ENCODE measurements around the gene TMEM176A.

The TMEM176A gene

DNA sequence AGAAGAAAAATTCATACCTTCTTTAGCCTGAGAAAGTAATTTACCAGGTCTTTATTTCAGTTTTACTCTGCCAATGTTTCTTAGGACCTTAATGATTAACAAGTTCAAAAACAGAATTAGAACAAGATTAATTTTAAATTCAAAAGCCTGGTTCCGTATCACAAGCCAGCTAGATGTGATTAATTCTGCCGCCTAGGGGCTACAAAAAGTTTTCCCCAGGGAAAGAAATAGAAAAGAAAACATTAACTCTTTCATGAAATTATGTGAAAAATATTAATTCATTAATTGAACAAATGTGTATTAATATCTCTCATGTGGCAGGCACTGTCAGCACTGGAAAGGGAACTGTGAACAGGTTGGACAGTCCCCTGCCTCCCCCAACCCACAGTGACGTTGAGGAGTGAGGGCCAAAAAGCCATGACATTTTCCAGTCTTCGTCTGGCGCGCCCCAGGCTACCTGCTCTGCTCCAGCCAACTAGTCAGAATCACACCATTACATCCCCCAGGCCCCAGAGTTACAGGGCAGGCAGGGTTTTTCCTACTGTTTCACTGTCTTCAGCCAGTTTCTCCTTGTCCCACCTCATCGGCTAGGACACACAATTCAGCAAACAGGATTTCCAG lies 20.1 kb downstream of the TMEM176A start:
- DNase-seq, result no peak

DNA sequence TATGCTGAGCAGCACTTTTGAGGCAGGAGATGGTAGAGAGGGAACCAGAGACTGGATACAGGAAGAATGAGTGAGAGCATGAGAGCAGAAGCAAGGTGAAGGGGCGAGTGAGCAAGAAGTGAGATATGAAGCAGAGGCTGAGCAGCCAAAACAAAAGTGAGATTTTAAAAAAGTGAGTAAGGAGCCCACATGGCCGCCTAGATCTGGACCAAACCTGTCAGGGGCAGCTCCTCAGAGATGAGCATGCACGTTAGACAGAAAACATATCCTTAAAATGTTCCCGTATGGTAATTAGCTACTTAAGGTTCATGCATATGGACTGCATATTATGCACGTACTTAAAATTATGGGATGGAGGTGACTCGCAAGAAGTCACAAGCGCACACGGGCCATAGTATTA lies 22.5 kb downstream of the TMEM176A start:
- DNase-seq, result no peak

DNA sequence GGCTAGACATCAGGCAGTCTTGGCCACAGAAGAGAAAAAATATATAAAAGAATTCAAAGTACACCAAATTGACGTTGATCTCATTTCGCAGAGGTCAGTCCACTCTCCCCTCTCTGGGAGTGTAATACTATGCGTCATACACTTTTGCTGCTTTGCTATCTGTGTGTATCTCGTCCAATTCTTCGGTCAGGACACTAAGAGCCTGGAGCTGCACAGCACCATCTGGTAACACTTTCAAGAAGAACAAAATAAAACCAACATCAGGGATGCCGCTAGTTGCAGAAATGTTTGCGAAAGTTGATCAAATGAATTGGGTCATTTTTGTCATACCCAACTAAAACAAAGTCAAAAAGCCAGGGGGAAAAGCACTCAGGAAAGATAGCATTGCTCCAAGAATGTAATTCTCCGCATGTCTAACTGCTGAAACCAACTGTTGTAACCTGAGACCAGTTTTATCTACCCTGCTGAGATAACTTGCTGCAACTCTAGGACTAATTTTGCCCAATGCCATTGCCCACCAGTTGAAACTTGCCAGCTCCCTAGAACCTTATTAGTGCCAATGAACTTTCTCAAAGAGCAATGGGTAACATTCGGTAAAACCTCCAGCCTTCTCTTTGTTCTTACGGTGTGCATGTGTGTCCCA lies 23.0 kb downstream of the TMEM176A start:
- DNase-seq, result no peak

DNA sequence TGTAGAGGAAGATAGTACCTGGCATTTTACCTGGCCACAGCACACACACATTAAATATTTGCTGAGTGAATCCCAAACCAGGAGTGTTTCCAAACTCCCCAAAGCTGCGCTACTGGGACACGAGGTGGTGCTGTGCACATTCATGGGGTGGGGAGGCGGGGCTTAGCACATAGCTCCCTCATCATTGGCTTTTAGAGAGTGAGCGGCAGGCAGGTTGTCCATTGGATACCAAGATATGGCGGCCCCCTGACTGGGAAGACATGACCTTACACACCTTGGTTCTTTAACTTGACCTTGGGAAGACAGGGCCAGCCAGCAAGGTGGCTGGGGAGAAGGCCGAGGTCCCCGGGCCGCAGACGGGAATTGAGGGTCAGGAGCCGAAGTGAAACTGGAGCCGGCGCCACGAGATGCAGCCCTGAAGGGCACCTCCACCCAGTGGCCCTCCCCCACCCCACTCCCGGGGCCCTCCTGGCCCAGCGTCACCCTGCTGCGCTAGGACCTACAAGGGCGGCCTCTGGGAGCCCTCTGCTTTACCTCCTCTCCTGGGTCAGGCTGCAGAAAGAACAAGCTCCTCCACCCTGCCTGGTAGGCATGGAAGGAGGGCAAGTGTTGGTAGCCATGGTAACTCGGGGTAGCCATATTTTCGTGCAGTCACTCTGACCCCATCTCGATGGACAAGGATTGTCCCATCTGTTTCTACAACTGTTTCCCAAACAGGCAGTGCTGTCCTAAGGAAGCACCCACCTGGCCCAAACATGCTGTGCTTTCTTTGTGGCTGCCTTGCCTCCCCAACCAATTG lies 24.0 kb downstream of the TMEM176A start:
- no peak for DNase-seq

DNA sequence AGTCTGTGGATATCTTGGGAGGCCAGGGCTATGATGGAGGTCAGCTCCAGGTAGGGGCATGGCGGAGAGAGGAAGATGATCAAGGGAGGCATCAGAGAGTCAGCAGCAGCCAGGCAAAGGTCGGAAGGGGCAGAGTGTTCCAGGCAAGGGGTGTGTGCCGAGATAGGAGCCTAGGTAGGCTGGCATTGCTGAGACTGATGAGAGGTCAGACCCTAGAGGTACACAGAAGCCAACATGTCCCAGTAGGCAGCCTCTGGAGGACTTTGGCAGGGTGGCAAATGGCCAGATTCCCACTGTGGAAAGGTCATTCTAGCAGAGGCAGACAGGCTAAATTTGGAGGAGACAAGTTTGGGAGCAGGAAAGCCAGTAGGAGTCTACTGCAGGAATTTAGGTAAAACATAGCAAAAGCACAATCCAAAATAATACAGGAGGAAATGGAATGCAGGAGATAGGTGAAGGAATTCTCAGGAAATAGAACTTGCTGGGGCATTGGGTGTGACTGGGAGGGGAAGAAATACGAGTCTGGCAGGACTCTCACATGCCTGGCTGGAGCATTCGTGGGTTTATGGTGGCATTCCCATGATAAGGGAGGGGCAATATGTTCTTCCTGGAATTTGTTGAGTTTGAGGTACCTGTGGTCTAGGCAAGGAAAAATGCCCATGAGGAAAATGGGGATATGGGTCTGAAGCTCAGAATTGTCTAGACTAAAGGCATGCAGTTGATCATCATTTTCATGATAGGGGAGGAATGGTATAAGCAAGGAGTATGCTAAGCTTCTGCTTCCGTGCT lies 25.7 kb downstream of the TMEM176A start:
- DNase-seq, result no peak

DNA sequence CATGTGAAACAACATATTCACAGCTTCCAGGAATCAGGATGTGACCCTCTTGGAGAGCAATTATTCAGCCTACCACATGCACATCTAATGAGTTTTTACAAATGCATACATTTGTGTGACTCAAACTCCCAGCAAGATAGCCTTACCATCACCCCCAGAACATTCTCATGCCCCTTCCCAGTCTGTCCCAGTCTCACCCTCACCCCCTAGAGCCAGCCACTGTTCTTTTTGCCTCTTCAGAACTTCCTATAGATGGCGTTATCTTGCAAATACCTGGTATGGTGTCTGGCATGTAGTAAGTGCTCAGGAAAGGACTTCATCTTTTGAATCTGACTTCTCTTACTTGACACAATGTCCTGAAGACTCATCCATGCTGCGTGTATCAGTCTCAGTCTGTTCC lies 27.8 kb downstream of the TMEM176A start:
- no peak for DNase-seq

DNA sequence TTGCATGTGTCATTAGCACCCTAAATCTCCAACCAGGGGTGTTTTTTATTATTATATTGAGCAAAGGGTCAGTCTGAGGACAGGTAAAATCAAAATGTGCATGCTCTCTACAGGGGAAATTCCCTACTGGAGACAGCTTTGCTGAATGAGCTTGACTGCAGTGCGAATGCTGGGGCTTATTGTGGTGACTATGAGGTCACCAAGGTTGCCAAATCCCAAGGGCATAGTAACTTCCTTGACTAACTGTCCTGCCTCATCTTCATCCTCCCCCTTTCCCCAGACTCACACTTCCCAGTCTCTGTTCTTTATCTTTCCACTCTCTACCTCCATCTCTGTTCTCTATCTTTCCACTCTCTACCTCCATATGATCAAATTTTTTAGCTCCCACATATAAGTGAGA lies 28.9 kb downstream of the TMEM176A start:
- no peak for DNase-seq

DNA sequence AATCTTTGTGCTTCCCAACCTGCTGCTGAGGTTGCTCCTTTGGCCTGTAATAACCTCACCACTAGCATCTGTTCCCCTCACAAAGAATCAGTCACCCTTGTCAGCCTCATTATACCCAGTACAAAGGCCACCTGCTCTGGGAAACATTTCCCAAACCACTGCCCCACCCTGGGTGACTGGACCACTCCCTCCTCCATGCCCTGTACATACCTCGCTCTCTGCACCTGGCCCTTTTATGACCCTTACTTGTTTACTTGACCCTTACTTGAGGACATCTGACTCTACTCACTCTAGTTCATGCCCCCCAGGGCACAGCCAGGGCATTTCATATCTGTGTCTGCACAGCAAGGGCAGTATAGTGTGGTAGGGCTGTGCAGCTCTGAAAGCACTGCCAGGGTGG lies 30.4 kb downstream of the TMEM176A start:
- no peak for DNase-seq

DNA sequence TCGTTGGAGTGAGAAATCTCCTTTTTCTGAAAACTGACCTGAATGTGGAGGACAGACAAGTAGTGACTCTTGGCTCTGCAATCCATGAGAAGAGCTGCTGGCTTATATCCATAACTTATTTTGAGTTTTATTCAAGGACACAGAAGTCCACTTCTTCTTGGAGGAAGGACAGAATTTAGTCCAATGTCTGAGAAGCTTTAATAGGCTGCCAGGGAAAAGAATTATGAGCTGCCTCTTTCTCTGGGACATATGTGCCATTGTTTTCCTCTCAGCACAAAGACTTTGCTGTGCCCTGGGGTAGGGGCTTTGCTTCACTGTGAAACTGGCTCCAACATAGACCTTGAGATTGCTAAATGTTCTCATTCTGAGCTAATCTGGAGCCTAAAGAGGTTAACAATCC lies 31.3 kb downstream of the TMEM176A start:
- DNase-seq, result no peak

DNA sequence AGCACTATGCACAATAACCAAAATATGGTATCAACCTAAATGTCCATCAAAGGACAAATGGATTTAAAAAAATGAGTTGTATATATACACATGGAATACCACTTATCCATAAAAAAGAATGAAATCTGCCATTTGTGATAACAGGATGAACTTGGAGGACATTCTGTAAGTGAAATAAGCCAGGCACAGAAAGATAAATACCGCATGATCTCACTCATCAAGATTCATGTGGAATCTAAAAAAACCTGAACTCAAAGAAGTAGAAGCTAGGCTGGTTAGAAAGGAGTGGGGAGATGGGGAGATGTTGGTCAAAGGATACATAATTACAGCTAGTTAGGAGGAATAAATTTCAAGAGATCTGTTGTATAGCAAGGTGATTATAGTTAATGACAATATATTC lies 34.5 kb downstream of the TMEM176A start:
- no peak for DNase-seq

DNA sequence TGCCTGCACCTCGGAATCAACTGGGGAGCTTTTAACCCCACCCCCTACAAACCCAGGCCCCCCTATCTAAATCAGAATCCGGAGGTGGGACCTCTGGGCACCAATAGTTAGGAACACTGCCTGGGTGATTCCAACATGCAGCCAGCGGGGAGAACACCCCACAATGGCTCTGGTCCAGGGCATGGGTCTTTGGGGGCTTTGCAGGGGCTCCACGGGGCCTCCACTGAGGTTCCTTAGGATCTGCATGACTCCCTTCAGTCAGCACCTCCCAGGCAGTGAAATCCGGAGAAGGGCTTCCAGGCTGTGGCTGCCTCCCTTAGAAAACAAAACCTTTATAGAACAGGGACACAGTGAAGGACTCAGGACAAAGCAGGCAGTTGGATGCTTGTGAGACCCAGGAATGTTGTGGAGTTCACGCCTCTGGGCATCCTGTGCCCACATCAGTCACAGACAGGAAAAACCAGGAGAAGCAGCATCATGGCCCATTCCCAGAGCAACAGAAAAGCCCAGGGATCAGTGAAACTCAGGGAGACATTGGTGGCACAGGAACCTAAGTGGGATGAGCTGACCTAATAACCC lies 35.2 kb downstream of the TMEM176A start:
- DNase-seq, result no peak

DNA sequence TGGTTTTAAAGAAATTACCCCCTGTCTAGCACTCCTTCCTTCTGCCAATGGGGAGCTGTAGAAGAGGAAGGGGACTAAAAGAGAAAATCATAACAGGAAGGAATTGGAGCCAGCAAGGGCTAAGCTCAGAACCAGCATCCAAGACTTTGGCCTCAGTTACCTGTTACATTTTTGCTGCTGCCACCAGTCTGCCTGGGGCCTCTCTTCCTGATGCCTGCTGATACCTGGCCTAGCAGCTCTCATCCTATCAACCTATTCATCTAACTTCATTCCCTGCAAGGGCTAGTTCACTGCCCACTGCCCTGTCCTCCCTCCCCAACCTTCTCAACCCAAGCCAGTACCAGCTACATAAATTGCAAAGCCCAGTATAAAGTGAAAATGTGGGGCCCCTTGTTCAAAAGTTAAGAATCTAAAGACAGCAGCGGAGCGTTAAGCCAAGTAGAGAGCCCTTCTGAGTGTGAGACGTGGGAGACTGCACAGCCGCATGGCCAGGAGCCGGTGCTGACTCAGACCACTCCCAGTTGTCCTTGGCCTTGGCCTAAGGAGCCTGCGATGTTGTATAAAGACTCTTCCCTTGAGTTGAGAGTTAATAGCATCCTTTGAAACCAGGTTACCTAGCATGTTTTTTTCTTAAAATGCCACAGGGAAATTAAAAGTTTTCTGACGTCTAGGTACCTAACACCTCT lies 38.5 kb downstream of the TMEM176A start:
- DNase-seq, result no peak

DNA sequence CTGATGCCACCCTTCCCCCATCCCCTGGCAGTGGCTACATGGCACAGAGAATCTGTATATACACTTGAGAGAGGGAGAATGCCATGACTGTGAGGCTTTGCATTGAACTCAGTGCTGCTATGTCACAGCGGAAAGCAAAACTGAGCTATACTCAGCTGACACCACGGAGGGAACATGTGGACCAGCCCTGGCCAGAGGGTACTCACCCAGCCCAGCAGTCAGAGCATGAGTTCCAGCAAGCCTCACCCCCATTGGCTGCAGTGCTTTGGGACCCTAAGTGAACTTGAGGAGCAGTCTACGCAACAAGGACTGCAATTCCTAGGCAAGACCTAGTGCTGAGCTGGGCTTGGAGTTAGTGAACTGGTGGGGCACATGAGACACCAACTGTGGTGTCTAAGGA lies 41.4 kb downstream of the TMEM176A start:
- no peak for DNase-seq

DNA sequence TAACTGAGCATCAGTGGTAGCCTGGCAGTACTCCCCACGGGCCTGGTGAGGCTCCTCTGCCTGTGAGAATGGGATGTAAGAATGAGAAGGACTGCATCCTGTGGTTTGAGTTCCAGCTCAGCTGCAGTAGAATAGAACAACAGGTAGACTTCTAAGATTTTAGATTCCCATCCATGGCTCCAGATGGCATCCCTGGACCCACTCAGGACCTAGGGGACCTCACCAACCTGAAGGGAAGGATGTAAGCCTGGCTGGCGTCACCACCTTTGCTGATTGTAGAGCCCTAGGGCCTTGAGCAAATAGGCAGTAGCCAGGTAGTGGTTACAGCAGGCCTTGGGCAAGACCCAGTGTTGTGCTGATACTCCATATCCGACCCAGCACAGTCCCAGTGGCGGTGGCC lies 42.1 kb downstream of the TMEM176A start:
- no peak for DNase-seq

DNA sequence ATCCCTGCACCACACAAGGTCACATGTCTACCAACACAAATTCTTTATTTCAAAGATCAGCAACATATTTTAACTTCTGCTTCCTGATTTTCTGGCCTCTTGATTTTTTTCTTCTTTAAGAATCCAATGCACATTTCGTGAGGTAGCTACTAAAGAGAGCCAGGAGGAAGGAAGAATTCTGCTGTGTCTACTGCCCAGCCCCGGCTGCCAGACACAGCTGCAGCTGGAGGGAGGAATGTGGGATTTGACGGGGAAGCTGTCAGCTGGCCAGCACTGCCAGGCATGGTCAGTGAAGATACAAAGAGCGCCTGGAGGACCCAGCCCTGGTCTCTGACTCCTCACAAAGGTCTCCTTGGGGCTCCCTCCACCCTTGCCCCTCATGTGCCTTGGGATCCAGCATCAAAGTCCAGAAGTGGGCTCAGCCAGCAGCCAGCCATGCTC lies 44.9 kb downstream of the TMEM176A start:
- no peak for DNase-seq

DNA sequence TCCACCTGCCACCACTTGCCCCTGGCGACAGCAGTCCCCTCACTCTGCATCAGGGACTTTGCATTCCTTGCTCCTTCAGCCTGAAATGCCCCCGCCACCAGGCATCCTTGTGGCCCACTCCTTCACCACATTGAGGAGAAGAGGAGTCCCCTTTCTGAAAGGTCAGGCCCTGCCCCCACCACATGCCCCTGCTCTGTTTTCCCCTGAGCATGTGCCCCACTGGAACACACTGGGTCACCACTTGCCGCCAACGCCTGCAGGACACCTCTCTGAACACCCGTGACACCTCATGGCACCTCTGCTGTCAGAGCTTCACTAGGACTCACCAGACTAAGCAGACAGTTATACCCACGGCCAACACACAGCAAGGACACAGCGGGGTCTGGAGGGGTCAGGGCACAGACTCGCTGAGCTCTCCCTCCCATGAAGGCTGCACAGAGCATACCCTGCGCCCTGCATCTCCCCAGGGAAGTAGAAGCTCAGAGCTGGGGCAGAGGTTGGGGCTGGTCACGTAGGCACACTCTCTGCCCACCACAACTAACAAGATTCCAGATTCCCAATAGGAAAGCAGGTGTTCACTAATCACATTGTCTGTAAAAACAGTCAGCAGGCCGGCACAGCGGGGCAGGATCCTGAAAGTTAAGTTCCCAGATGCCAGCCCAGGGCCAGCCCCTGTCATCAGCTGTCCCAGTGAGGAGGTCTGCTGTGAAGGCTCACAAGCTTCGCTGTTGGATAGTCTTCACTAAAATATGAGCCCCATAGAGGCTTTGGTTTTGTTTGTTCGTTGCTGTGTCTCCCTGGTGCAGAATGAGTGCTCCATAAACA lies 45.9 kb downstream of the TMEM176A start:
- DNase-seq, result no peak

DNA sequence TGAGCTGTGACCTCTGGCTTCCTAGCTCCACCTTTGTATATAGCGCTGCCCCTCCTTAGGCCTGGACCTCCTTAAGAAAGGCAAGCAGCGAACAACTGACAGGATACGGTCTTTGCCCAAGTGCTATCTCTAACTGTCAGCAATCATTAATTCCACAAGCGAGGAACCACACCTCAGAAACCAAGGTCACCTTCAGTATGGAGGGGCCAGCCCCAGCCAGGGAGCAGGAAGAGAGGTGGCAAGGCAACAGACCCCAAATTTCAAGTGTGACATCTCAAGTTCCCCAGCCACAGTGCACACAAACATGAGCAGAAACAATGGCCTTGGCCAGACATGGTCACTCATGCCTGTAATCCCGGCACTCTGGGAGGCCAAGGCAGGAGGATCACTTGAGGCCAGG lies 47.0 kb downstream of the TMEM176A start:
- DNase-seq, result no peak

DNA sequence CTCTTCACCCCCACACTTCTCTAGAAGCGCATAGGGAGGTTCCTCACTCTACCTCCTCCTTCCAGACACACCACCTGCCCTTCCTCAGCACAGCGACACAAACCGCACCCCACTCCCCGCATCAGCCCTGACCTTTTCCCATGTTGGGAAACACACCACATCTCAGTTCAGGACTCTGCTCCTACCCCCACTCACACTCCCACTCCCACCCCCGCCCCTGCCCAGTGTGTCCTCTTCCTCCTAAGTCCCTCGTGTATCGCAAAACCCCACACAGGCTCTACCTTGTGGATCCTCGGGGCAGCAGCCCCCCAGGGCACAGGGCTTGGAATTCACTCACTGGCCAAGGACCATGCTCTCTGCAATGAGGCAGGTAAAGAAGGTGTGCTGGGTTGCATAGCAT lies 47.5 kb downstream of the TMEM176A start:
- no peak for DNase-seq

DNA sequence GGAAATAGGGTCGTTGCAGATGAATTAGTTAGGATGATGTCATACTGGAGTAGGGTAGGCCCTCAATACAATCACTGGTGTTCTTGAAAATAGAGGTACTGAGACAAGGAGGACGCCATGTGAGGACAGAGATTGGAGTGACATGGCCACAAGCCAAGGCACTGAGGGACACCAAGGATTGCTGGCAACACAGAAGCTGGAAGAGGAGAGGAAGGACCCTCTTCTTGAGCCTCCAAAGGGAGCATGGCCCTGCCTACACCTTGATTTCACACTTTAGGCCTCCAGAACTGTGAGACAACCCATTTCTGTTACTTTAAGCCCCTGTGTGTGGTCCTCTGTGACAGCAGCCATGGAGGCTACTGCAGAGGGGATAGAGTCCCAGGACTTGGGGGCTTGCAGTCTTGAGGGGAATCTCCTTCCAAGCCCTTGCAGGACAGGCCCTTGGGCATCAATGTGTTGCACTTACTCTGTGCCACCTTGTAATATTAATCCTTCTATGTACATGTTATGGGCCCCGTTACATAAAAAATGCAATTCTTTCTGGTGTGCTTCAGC lies 48.1 kb downstream of the TMEM176A start:
- DNase-seq, result no peak

DNA sequence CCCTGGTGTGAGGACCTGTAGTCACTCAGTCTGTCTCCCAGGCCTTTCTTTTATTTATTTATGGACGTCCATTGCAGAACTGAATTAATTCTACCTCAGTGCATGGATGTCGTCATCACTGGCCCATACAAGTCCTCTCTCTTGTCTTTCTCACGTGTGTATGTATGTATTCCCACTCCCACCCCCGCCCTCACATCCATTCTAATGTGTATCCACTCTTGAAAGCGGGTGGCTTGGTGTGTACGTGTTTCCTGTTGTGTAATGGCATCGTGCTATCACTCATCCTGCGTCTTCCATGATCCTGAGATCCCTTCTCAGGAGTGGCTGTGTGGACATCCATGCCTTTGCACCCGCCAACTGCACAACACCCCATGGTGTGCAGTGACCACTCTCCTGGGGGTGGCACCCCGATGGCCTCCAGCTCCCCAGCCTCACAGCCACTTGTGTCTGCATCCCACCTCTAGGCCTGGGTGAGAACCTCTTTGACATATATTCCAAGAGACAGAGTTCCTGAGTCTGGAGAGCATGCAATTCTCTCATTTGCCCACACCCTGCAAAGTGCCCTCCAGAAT lies 48.7 kb downstream of the TMEM176A start:
- no peak for DNase-seq

DNA sequence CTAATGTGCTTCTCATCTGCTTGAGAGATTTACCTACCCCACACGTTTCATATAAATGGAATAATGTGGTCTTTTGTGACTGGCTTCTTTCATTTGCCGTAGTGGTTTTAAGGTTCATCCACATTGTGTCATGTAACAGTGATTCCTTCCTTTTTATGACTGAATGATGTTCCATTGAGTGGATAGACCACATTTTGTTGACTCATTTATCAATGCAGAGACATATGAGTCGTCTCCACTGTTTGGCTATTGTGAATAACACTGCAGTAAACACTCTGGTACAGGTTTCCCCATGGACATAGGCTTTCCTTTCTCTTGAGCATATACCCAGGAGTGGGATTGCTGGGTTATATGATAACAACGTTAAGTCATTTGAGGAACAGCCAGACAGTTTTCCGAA lies 49.7 kb downstream of the TMEM176A start:
- DNase-seq, result no peak

All from NK-92 treated with Interleukin-12 subunit alpha and Interleukin-12 subunit beta, amount 100 ng/mL, for 24 hours (cell line).